Measurements from ENCODE around the gene FBN3.

GRCh38 chr19:8126008-8126407, 23.4 kb downstream of the FBN3 start:
- TF ChIP-seq CTCF (optimal IDR thresholded peaks at IDR 0.05 in 1 of 3, IDR thresholded peaks at IDR 0.05 in 1 of 3, conservative IDR thresholded peaks at IDR 0.05 in 1 of 3; ENCODE audit: extremely low read depth in 1 of 3, insufficient read depth in 2 of 3, low read length in 3 of 3) (no peak), EZH2 (IDR thresholded peaks at IDR 0.05; ENCODE audit: low read length) (no peak)

Measured in keratinocyte (primary cell).